Gastrocnemius medialis (tissue), 4 donors: ENCODE results near the gene FAM83F. TPM values are rescaled to one million over a fixed set of nuclear protein-coding genes. Genes with fewer than 3 reads are reported as not detected.

Experiments used
- ATAC-seq, 2 donors: fragments of 150-250 bp; one replicate each; pipeline ENCODE4 v1.9.1; 2016
- DNase-seq, 2 donors: peaks; one replicate each; pipeline ENCODE4 v3.0.0-alpha.2; 2019
- H3K27ac ChIP-seq, 4 donors: fragments of 200-600 bp; sonication (generic); 1 replicate in 1 of 4; 2 replicates in 3 of 4; pipeline ENCODE4 v1.5.1; 2016 to 2018; ENCODE audit warnings: mild to moderate bottlenecking in 2 of 4, moderate library complexity in 1 of 4
- H3K27me3 ChIP-seq, 3 donors: fragments of 200-600 bp; sonication (generic) in 2 of 3; 1 replicate in 1 of 3; 2 replicates in 2 of 3; pipeline versions ENCODE4 v1.5.1 to v1.6.0; 2016 to 2019; ENCODE audit warnings: mild to moderate bottlenecking in 1 of 3, moderate library complexity in 1 of 3
- H3K36me3 ChIP-seq, 2 donors: fragments of 200-600 bp; sonication (generic) in 1 of 2; one replicate each; pipeline ENCODE4 v1.5.1; 2017 to 2018
- H3K4me1 ChIP-seq, 2 donors: fragments of 200-600 bp; sonication (generic) in 1 of 2; one replicate each; pipeline ENCODE4 v1.5.1; 2016 to 2017; ENCODE audit warnings: mild to moderate bottlenecking in 2 of 2
- H3K4me3 ChIP-seq, 4 donors: fragments of 200-600 bp; sonication (generic) in 3 of 4; 1 replicate in 1 of 4; 2 replicates in 3 of 4; pipeline ENCODE4 v1.5.1; 2016 to 2019; ENCODE audit warnings: mild to moderate bottlenecking in 2 of 4
- H3K9me3 ChIP-seq, 3 donors: fragments of 200-600 bp; sonication (generic) in 2 of 3; 1 replicate in 1 of 3; 2 replicates in 2 of 3; pipeline ENCODE4 v1.5.1; 2016 to 2019
- POLR2A ChIP-seq, 2 donors: fragments of 450-650 bp; IDR thresholded peaks; one replicate each; pipeline ENCODE4 v1.6.1; 2017; ENCODE audit warnings: antibody characterized with exemption in 2 of 2, mild to moderate bottlenecking in 2 of 2, moderate library complexity in 2 of 2
- in situ Hi-C, 4 donors: fragments of 200-750 bp; cut with MboI; loops; one replicate each; pipeline versions ENCODE4 v1.15.0 to v1.8.0; 2017; ENCODE audit warnings: low sequenced_read_pairs in 4 of 4
- intact Hi-C: fragments of 100-400 bp; cut with DNase I; formaldehyde crosslinking; loops from one replicate; pipeline ENCODE4 v1.15.1; 2023; ENCODE audit warnings: low total_unique reads
- total RNA-seq, 4 donors: library from RNA; depleted of rRNA; stranded (reverse); fragments of >200 nt; gene quantifications; one replicate each; pipeline versions ENCODE4 v1.1.0 to v1.2.3, GENCODE V29; 2016
- TF ChIP-seq, protein P1 (sequence below), 5 experiments: fragments of 450-650 bp in 3 of 5; fragments of 200-600 bp in 2 of 5; sonication (generic) in 2 of 5; IDR thresholded peaks in 4 of 5; conservative IDR thresholded peaks in 1 of 5; 1 replicate in 4 of 5; 2 replicates in 1 of 5; pipeline ENCODE4 v1.5.1; 2016 to 2019; ENCODE audit warnings: antibody characterized with exemption in 5 of 5, mild to moderate bottlenecking in 3 of 5, moderate library complexity in 3 of 5

Gene FAM83F
- total RNA-seq, 4 donors from 2014 or later, result 0.02 to 0.15 (median 0.07) TPM; not detected in 1

DNA sequence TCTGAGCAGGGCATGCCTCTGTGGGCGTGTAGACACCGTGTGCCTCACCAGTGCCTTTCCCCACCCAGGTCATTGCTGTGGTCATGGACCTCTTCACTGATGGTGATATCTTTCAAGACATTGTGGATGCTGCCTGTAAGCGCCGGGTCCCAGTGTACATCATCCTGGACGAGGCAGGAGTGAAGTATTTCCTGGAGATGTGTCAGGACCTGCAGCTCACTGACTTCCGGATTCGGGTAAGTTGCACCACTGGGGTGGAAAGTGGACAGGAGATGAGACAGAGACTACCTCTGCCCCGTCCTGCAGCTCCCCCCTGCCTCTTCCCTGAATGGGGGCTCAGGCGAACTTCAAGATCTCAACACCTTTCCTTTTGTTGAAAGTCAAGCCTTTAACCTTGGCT, 24.3 kb downstream of the FAM83F start:
- DNase-seq, result no peak
- intact Hi-C loops, result no loop called here
- H3K27me3 ChIP-seq, result peaks cover 0 to 3% (median 0%) of the 10 kb centered on the region in 3 donors
- TF ChIP-seq, protein P1, sequence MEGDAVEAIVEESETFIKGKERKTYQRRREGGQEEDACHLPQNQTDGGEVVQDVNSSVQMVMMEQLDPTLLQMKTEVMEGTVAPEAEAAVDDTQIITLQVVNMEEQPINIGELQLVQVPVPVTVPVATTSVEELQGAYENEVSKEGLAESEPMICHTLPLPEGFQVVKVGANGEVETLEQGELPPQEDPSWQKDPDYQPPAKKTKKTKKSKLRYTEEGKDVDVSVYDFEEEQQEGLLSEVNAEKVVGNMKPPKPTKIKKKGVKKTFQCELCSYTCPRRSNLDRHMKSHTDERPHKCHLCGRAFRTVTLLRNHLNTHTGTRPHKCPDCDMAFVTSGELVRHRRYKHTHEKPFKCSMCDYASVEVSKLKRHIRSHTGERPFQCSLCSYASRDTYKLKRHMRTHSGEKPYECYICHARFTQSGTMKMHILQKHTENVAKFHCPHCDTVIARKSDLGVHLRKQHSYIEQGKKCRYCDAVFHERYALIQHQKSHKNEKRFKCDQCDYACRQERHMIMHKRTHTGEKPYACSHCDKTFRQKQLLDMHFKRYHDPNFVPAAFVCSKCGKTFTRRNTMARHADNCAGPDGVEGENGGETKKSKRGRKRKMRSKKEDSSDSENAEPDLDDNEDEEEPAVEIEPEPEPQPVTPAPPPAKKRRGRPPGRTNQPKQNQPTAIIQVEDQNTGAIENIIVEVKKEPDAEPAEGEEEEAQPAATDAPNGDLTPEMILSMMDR (IDR thresholded peaks at IDR 0.05 in 4 of 5, conservative IDR thresholded peaks at IDR 0.05 in 1 of 5), result no peak
- TF ChIP-seq POLR2A (IDR thresholded peaks at IDR 0.05), result no peak
- H3K9me3 ChIP-seq, result no peaks in the 10 kb centered on the region
- H3K27ac ChIP-seq, result no peak overlapping the region
- no peaks in the 10 kb centered on the region for H3K4me1 ChIP-seq
- ATAC-seq, result no peak
- in situ Hi-C loops, result loop anchor here in 1 of 4 donors (25.0 kb wide), 1 partner anchor 657 kb away; no protein-coding TSS in a partner anchor
- no peak overlapping the region for H3K4me3 ChIP-seq
- no peaks in the 10 kb centered on the region for H3K36me3 ChIP-seq

DNA sequence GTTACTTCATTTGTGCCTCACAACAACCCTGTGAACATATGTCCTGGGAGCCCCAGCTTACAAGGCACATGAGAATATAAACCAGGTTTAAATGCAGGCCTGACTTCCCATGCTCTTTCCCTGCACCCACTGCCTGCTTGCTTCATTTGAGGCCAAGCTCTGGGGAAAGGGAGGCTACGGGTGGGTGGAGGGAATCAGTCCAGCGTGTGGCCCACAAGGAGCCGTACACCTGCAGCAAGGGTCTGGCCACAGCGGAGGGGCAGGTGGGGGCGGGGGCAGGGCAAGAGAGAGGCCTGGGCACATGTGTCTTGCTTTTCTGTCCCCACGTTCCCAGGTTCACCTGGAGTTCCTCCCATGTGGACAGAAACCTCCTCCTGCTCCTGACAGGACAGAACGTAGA, 26.2 kb downstream of the FAM83F start:
- H3K4me1 ChIP-seq, result no peaks in the 10 kb centered on the region
- H3K9me3 ChIP-seq, result no peaks in the 10 kb centered on the region
- no peak for ATAC-seq
- in situ Hi-C loops, result loop anchor here in 3 of 4 donors (10.0 to 25.0 kb wide), 3 partner anchors 406 to 659 kb away; partner anchors contain the start of gene RPS19BP1 (in 1 of the 3)
- H3K27ac ChIP-seq, result no peak overlapping the region
- TF ChIP-seq POLR2A (IDR thresholded peaks at IDR 0.05), result no peak
- TF ChIP-seq, protein P1 (IDR thresholded peaks at IDR 0.05 in 4 of 5, conservative IDR thresholded peaks at IDR 0.05 in 1 of 5), result no peak
- H3K36me3 ChIP-seq, result no peaks in the 10 kb centered on the region
- intact Hi-C loops, result no loop called here
- no peaks in the 10 kb centered on the region for H3K27me3 ChIP-seq
- H3K4me3 ChIP-seq, result no peak overlapping the region
- no peak for DNase-seq

DNA sequence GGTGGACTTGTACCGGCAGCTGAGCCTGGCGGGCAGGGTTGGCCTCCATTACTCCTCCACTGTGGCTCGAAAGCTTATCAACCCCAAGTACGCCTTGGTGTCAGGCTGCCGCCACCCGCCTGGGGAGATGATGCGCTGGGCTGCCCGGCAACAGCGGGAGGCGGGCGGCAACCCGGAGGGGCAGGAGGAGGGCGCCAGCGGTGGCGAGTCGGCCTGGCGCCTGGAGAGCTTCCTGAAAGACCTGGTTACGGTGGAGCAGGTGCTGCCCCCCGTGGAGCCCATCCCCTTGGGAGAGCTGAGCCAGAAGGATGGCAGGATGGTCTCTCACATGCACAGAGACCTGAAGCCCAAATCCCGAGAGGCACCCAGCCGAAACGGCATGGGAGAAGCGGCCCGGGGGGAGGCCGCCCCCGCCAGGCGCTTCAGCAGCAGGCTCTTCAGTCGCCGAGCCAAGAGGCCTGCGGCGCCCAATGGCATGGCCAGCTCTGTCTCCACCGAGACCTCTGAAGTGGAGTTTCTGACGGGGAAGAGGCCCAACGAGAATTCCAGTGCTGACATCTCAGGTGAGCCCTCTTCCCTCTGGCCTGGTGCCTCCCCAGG, 26.7 kb downstream of the FAM83F start:
- no peaks in the 10 kb centered on the region for H3K4me1 ChIP-seq
- no peaks in the 10 kb centered on the region for H3K36me3 ChIP-seq
- DNase-seq (no peak), ATAC-seq (no peak)
- H3K4me3 ChIP-seq, result no peak overlapping the region
- TF ChIP-seq POLR2A (IDR thresholded peaks at IDR 0.05), result no peak
- TF ChIP-seq, protein P1 (IDR thresholded peaks at IDR 0.05 in 4 of 5, conservative IDR thresholded peaks at IDR 0.05 in 1 of 5), result no peak
- H3K27ac ChIP-seq, result no peak overlapping the region
- in situ Hi-C loops (loop anchor here in 3 of 4 donors (10.0 to 25.0 kb wide), 3 partner anchors 407 to 659 kb away; partner anchors contain the start of gene RPS19BP1 (in 1 of the 3)), intact Hi-C loops (no loop called here)
- no peaks in the 10 kb centered on the region for H3K27me3 ChIP-seq
- no peaks in the 10 kb centered on the region for H3K9me3 ChIP-seq

DNA sequence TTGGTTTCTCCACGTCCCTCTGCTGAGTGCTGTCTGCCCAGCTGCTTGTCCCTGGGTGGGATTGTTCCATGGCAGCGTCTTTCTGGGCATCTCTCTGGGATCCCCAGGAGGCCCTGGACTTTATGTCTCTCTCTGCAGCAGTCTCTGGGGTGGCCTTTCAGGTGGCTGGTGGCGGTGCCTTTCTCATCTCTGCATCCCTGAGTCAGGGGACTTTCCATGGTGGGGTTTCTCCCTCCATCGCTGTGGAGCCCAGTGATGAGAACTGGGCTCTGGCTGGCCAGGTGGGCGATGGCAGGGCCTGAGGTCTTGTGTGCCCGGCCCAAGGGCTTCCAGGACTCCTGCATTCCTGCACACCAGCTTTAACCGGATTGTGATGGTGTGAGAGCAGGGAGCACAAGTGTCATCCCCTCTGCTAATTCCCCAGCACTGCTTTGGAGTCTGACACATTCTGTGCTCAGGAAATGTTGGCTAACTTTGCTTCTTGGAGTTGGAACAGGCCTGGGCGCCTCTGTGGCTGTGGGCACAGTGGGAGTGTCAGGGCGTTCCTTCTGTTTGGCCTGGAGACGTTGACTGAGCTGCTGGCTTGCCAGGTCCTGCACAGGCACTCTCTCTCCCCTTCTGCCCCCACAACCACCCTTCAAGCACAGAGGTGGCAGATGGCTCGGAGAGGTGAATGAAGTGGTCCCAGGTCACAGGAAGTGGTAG, 27.9 kb downstream of the FAM83F start:
- no peaks in the 10 kb centered on the region for H3K4me1 ChIP-seq
- H3K27me3 ChIP-seq, result no peaks in the 10 kb centered on the region
- in situ Hi-C loops, result loop anchor here in 3 of 4 donors (10.0 to 25.0 kb wide), 3 partner anchors 408 to 660 kb away; partner anchors contain the start of gene RPS19BP1 (in 1 of the 3)
- intact Hi-C loops, result no loop called here
- no peaks in the 10 kb centered on the region for H3K9me3 ChIP-seq
- no peak overlapping the region for H3K27ac ChIP-seq
- H3K36me3 ChIP-seq, result no peaks in the 10 kb centered on the region
- H3K4me3 ChIP-seq, result no peak overlapping the region
- DNase-seq (no peak), ATAC-seq (no peak)
- no peak for TF ChIP-seq POLR2A (IDR thresholded peaks at IDR 0.05)
- TF ChIP-seq, protein P1 (IDR thresholded peaks at IDR 0.05 in 4 of 5, conservative IDR thresholded peaks at IDR 0.05 in 1 of 5), result no peak
